A549 treated with GW870086 at 1 μM for 4 hours (cell line): ENCODE measurements around the gene CELF5. TPM values are rescaled to one million over a fixed set of nuclear protein-coding genes. Genes with fewer than 3 reads are reported as not detected.

ENCODE experiments used
- total RNA-seq: library from RNA; stranded (reverse); fragments of 200-300 nt; extraction: Qiagen RNA extraction; gene quantifications from 5 replicates; pipeline ENCODE4 v1.2.3, GENCODE V29; 2022; ENCODE audit warnings: low read depth

Gene CELF5
- total RNA-seq = 0.33 to 0.72 TPM (median 0.47 TPM) in 5 replicates

GRCh38 chr19:3224346-3225168 lies at the start of gene CELF5:
TSS of gene CELF5 (plus strand) at chr19:3224661. CDS start at chr19:3224740, 79 bp downstream.

DNA sequence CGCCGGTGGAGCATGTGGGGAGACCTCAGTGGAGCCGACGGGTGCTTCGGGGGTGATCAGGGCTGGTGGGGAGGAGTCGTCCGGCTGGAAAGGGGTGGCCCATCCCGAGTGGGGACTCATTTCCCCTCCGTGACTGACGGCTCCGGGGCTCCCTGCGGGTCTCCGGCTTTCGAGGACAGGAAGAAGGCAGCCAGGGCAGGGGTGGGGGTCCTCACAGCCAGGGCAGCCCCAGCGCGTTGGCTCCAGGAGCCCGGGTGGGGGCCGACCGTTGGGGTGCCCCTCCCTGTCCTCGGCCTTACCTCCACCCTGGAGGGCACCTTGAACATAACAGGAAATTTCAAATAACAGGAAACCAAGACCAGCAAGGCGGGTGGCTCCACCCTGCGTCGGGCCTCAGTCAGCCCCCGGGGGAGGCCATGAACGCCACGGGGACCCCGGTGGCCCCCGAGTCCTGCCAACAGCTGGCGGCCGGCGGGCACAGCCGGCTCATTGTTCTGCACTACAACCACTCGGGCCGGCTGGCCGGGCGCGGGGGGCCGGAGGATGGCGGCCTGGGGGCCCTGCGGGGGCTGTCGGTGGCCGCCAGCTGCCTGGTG lies 46.0 kb upstream of the CELF5 start, which contains the start of gene S1PR4:
TSS of gene S1PR4 (plus strand) at position 393 of the 596 bp plus-strand sequence. CDS start at position 417, 24 bp downstream.

GRCh38 chr19:3185461-3186159 lies 38.9 kb upstream of the CELF5 start, which contains the start of gene NCLN:
TSS of gene NCLN (plus strand) at chr19:3185930. CDS start at chr19:3186031, 101 bp downstream.

Other genes starting within 250 kb of the CELF5 start
- 3.5 to 8.1 TPM (median 5.5 TPM) in 5 replicates for gene TLE6, start 247.1 kb upstream of the CELF5 start, total RNA-seq
- 2.0 to 3.2 TPM (median 2.8 TPM) in 5 replicates for gene TLE2, start 195.4 kb upstream of the CELF5 start, total RNA-seq
- gene TLE5, start 162.2 kb upstream of the CELF5 start, total RNA-seq = 171 to 242 TPM (median 239 TPM) in 5 replicates
- 26.6 to 34.5 TPM (median 31.7 TPM) in 5 replicates for gene GNA11, start 130.3 kb upstream of the CELF5 start, total RNA-seq
- gene GNA15, start 88.6 kb upstream of the CELF5 start, total RNA-seq = 0.08 to 0.11 TPM in 2 of 5 replicates, not detected in the others
- 0.08 to 0.19 TPM (median 0.15 TPM) in 4 of 5 replicates, not detected in the other for gene S1PR4, start 45.9 kb upstream of the CELF5 start, total RNA-seq
- gene NCLN, start 38.7 kb upstream of the CELF5 start, total RNA-seq = 68.1 to 96.6 TPM (median 88.6 TPM) in 5 replicates
- 34.2 to 42.9 TPM (median 39.8 TPM) in 5 replicates for gene NFIC, start 141.9 kb downstream of the CELF5 start, total RNA-seq